ENCODE data around the gene CSF2. TPM values are rescaled to one million over a fixed set of nuclear protein-coding genes. Genes with fewer than 3 reads are reported as not detected.

The CSF2 gene
- total RNA-seq, 1 donor from 2014 or later, result not detected

- no peak for DNase-seq (ENCODE audit: low spot score)
- intact Hi-C loops (cut with DNase I), result no loop called here
Observed at GRCh38 chr5:132065951-132066701, 7.5 kb upstream of the CSF2 start.

GRCh38 chr5:132066871-132067270, 6.7 kb upstream of the CSF2 start:
- intact Hi-C loops (cut with DNase I), result no loop called here
- DNase-seq (ENCODE audit: low spot score), result no peak

- intact Hi-C loops (cut with DNase I), result no loop called here
- DNase-seq (ENCODE audit: low spot score), result no peak
Observed at GRCh38 chr5:132067451-132067850, 6.1 kb upstream of the CSF2 start.

DNA sequence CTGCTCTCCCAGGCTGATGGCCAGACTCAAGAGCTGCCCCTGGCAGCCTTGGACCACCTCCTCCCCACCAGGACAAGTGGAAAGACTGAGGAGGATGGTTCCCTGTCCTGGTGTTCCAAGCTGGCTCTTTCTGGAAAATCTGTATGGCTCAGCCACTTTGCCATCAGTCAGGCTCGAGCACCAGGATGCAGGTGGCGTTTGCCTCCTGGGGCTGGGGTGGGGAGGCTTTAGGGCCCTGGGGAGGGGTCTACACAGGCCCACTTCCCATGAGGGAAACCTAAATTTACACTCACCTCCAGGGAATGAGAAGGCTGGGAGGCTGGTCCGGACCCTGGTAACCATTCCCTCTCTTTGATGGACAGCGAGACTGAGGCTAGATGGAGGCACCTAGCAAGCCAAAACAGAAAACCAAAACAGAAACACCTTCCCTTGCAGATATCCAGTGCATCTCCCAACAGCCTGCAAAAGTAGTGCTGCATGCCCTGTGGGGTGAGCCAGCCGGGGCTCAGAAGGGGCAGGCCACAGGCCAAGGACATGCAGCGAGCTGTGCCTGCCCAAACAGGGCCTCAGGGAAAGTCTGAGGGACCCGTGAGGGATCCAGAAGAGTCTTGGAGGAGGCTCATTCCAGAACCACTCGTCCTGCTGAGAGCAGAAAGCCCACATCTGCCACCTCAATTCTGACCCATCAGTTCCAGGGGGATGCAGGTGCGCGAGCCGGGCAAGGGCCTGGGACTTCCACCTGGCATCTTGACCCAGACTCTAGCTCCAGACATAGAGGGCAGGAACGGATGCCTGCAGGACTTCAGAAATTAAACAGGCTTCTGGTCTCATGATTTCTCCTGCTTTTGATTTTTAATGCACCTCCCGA, 5.4 kb upstream of the CSF2 start:
- DNase-seq (ENCODE audit: low spot score), result no peak

GRCh38 chr5:132069561-132069960, 4.0 kb upstream of the CSF2 start:
- no peak for DNase-seq (ENCODE audit: low spot score)
- intact Hi-C loops (cut with DNase I), result no loop called here

More for the DNA sequence above, 5.4 kb upstream of the CSF2 start:
- intact Hi-C loops (cut with DNase I), result no loop called here

DNA sequence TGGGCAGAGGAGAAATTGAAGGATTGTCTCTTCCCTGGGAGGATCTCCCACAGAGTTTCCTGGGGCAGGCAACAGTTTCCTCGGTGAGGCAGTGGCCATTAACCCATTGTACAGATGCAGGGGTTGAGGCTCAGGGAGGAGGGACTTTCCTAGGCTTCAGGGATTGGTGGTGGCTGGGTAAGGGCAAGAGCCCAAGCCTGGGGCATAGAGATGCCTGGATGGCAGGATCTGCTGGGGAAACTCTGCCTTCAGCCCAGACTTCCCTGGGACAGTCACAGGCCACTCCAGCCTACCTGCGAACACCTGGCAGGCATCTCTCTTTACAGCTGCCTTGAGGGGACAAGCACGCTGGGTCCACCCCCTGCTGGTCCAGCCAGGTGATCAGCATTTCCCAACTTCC, 3.6 kb upstream of the CSF2 start:
- intact Hi-C loops (cut with DNase I), result no loop called here
- DNase-seq (ENCODE audit: low spot score), result no peak

GRCh38 chr5:132070460-132071337, 2.9 kb upstream of the CSF2 start:
- DNase-seq (ENCODE audit: low spot score), result no peak
- intact Hi-C loops (cut with DNase I), result no loop called here

DNA sequence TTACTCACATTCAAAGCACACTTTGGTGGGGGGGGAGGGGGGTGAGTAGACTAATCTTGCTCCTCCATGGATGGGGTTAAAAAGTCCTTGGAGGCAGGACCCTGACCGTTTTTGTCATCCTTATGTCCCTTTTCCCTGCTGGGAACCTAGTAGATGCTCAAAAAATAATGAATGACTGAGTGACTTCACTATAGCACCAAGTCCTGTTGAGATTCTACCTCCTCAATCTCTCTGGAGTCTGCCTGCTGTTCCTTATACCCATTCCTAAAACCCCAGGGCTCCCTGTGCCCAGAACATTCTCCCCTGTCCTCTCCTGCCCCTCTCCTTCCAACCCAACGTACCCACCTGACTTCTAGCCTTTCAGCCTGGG, 2.3 kb upstream of the CSF2 start:
- intact Hi-C loops (cut with DNase I), result no loop called here
- no peak for DNase-seq (ENCODE audit: low spot score)

DNA sequence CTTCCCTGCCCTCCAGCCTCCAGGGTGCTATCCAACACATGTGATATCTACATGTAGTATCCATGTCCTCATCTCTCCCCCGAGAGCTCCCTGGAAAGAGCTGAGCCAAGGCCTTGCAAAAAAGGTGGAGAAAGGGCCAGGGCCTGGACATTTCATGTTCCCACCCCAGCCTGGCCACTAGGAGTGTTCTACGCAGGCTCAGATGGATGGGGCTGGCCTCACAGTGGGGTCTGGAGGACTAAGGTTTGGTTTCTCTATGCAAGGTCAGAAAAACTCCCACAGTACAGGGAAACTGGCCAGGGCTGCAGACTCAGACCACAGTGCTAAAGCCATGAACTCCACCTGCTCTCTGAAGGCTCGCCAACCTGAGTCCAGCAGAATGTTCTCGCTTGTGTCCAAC, 1.5 kb upstream of the CSF2 start:
- intact Hi-C loops (cut with DNase I), result no loop called here

GRCh38 chr5:132072528-132072927, 1.1 kb upstream of the CSF2 start:
- intact Hi-C loops (cut with DNase I), result no loop called here
- no peak for DNase-seq (ENCODE audit: low spot score)

More for the DNA sequence above, 1.5 kb upstream of the CSF2 start:
- DNase-seq (ENCODE audit: low spot score), result no peak

DNA sequence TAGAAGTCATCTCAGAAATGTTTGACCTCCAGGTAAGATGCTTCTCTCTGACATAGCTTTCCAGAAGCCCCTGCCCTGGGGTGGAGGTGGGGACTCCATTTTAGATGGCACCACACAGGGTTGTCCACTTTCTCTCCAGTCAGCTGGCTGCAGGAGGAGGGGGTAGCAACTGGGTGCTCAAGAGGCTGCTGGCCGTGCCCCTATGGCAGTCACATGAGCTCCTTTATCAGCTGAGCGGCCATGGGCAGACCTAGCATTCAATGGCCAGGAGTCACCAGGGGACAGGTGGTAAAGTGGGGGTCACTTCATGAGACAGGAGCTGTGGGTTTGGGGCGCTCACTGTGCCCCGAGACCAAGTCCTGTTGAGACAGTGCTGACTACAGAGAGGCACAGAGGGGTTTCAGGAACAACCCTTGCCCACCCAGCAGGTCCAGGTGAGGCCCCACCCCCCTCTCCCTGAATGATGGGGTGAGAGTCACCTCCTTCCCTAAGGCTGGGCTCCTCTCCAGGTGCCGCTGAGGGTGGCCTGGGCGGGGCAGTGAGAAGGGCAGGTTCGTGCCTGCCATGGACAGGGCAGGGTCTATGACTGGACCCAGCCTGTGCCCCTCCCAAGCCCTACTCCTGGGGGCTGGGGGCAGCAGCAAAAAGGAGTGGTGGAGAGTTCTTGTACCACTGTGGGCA, 642 bp downstream of the CSF2 start:
- intact Hi-C loops (cut with DNase I), result no loop called here
- DNase-seq (ENCODE audit: low spot score), result no peak

DNA sequence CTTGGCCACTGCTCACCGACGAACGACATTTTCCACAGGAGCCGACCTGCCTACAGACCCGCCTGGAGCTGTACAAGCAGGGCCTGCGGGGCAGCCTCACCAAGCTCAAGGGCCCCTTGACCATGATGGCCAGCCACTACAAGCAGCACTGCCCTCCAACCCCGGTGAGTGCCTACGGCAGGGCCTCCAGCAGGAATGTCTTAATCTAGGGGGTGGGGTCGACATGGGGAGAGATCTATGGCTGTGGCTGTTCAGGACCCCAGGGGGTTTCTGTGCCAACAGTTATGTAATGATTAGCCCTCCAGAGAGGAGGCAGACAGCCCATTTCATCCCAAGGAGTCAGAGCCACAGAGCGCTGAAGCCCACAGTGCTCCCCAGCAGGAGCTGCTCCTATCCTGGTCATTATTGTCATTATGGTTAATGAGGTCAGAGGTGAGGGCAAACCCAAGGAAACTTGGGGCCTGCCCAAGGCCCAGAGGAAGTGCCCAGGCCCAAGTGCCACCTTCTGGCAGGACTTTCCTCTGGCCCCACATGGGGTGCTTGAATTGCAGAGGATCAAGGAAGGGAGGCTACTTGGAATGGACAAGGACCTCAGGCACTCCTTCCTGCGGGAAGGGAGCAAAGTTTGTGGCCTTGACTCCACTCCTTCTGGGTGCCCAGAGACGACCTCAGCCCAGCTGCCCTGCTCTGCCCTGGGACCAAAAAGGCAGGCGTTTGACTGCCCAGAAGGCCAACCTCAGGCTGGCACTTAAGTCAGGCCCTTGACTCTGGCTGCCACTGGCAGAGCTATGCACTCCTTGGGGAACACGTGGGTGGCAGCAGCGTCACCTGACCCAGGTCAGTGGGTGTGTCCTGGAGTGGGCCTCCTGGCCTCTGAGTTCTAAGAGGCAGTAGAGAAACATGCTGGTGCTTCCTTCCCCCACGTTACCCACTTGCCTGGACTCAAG, 1.5 kb downstream of the CSF2 start:
- intact Hi-C loops (cut with DNase I), result no loop called here
- no peak for DNase-seq (ENCODE audit: low spot score)

- DNase-seq (ENCODE audit: low spot score), result no peak
- intact Hi-C loops (cut with DNase I), result no loop called here
Observed at GRCh38 chr5:132075719-132076077, 2.1 kb downstream of the CSF2 start.

GRCh38 chr5:132076202-132076830, 2.7 kb downstream of the CSF2 start:
- DNase-seq (ENCODE audit: low spot score), result no peak
- intact Hi-C loops (cut with DNase I), result no loop called here

- intact Hi-C loops (cut with DNase I), result no loop called here
- no peak for DNase-seq (ENCODE audit: low spot score)
Observed at GRCh38 chr5:132076983-132077382, 3.4 kb downstream of the CSF2 start.

DNA sequence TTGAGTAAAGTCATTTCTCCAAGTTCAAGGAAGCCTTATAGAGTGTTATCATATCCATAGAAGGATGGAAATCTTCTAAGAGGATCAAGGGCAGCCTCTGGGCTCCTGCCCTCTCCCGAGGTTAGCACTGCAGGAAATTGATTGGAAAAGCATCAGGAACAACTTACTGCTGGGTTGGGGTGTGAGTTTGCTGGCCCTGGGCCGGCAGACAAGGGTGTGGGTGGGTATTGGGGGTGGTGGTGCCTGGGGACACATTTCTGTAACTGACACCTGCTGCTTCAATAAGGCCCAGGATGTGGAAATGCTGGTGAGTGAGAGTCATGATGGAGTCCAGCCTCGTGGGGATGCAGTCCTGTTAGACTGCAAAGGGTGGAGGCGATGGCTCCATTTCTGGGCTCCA, 5.5 kb downstream of the CSF2 start:
- intact Hi-C loops (cut with DNase I), result no loop called here
- DNase-seq (ENCODE audit: low spot score), result no peak

GRCh38 chr5:132079619-132080018, 6.0 kb downstream of the CSF2 start:
- intact Hi-C loops (cut with DNase I), result no loop called here
- DNase-seq (ENCODE audit: low spot score), result no peak

- intact Hi-C loops (cut with DNase I), result no loop called here
- no peak for DNase-seq (ENCODE audit: low spot score)
Observed at GRCh38 chr5:132080595-132080994, 7.0 kb downstream of the CSF2 start.
